HepG2 (cell line): ENCODE measurements around the gene R3HDM4.

Experiments
- ATF3 ChIP-seq: sonication (generic); formaldehyde crosslinking; IDR thresholded peaks from 2 replicates; pipeline ENCODE4 v1.4.0; 2020; ENCODE audit warnings: missing genetic modification reagents
- CTCF ChIP-seq: sonication (generic); formaldehyde crosslinking; IDR thresholded peaks from 2 replicates; pipeline ENCODE4 v1.5.0; 2020; ENCODE audit warnings: mild to moderate bottlenecking, missing genetic modification reagents, moderate library complexity
- GTF2F1 ChIP-seq: fragments of 150-350 bp; IDR thresholded peaks from 2 replicates; pipeline ENCODE4 v1.6.1; 2014; ENCODE audit warnings: low read length
- NCOR1 ChIP-seq: fragments of 200-600 bp; sonication (generic); IDR thresholded peaks from 2 replicates; pipeline ENCODE4 v1.7.0; 2017; ENCODE audit warnings: antibody characterized with exemption, low read length, borderline replicate concordance
- PHF8 ChIP-seq: sonication (generic); formaldehyde crosslinking; IDR thresholded peaks from 2 replicates; pipeline ENCODE4 v1.5.0; 2020; ENCODE audit warnings: missing genetic modification reagents
- POLR2A ChIP-seq, 2 experiments: IDR thresholded peaks; 2 replicates each; pipeline ENCODE4 v1.6.1; 2011; ENCODE audit warnings: low read depth in 2 of 2, low read length in 2 of 2, mild to moderate bottlenecking in 1 of 2, moderate library complexity in 1 of 2; ENCODE audit not compliant: insufficient read depth in 1 of 2
- POLR2AphosphoS5 ChIP-seq: IDR thresholded peaks from 2 replicates; pipeline ENCODE4 v1.6.1; 2012; ENCODE audit warnings: low read depth, low read length
- ZFP37 ChIP-seq: sonication (generic); formaldehyde crosslinking; IDR thresholded peaks from 2 replicates; pipeline ENCODE4 v1.4.0; 2020; ENCODE audit warnings: missing genetic modification reagents, borderline replicate concordance
- ZNF136 ChIP-seq: sonication (generic); formaldehyde crosslinking; IDR thresholded peaks from 2 replicates; pipeline ENCODE4 v1.8.1; 2022; ENCODE audit warnings: low read depth, mild to moderate bottlenecking, moderate library complexity, missing genetic modification reagents
- TF ChIP-seq, protein P1 (sequence below): sonication (generic); formaldehyde crosslinking; conservative IDR thresholded peaks from 2 replicates; pipeline ENCODE4 v1.4.0; 2020; ENCODE audit warnings: missing genetic modification reagents

- TF ChIP-seq POLR2A (IDR thresholded peaks at IDR 0.05; ENCODE audit: insufficient read depth in 1 of 2, low read depth in 2 of 2, low read length in 2 of 2), result no peak
- no peak for TF ChIP-seq GTF2F1
- TF ChIP-seq ZFP37, result no peak
- TF ChIP-seq ATF3 (CRISPR knock-in tag), result no peak
- TF ChIP-seq, protein P1, sequence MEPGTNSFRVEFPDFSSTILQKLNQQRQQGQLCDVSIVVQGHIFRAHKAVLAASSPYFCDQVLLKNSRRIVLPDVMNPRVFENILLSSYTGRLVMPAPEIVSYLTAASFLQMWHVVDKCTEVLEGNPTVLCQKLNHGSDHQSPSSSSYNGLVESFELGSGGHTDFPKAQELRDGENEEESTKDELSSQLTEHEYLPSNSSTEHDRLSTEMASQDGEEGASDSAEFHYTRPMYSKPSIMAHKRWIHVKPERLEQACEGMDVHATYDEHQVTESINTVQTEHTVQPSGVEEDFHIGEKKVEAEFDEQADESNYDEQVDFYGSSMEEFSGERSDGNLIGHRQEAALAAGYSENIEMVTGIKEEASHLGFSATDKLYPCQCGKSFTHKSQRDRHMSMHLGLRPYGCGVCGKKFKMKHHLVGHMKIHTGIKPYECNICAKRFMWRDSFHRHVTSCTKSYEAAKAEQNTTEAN, result no peak
- no peak for TF ChIP-seq CTCF
- no peak for TF ChIP-seq NCOR1
- TF ChIP-seq PHF8, result no peak
- no peak for TF ChIP-seq ZNF136
- no peak for TF ChIP-seq POLR2AphosphoS5
These were observed 31.5 kb downstream of the R3HDM4 start for GRCh38 chr19:881385-882071.
